ENCODE measurements around the gene CCDC47.

Gene CCDC47

GRCh38 chr17:63701456-63701820 lies 72.0 kb downstream of the CCDC47 start:
- Histone ChIP-seq H3K4me3 (ENCODE audit: severe bottlenecking) (no peak overlapping the region), H3K27me3 (ENCODE audit: insufficient read depth, poor library complexity, severe bottlenecking) (no peaks in the 10 kb centered on the region), H3K36me3 (ENCODE audit: low read depth) (no peaks in the 10 kb centered on the region; the same call in 1 of the 2 replicates), H3K9me3 (ENCODE audit: severe bottlenecking) (no peaks in the 10 kb centered on the region), H3K4me1 (ENCODE audit: insufficient read depth, poor library complexity, severe bottlenecking) (no peaks in the 10 kb centered on the region), H3K27ac (ENCODE audit: poor library complexity, severe bottlenecking) (no peak overlapping the region)
- no peak for ATAC-seq (ENCODE audit: low read depth)
- TF ChIP-seq CTCF (IDR thresholded peaks at IDR 0.05; ENCODE audit: poor library complexity, severe bottlenecking), result no peak
- no peak for DNase-seq (ENCODE audit: low spot score)

- TF ChIP-seq CTCF (IDR thresholded peaks at IDR 0.05; ENCODE audit: poor library complexity, severe bottlenecking), result peak; percentile 50
- Histone ChIP-seq H3K27me3 (ENCODE audit: insufficient read depth, poor library complexity, severe bottlenecking) (no peaks in the 10 kb centered on the region), H3K4me1 (ENCODE audit: insufficient read depth, poor library complexity, severe bottlenecking) (no peaks in the 10 kb centered on the region), H3K4me3 (ENCODE audit: severe bottlenecking) (peak overlapping the region; percentile 57), H3K27ac (ENCODE audit: poor library complexity, severe bottlenecking) (peak overlapping the region; percentile 10), H3K36me3 (ENCODE audit: low read depth) (no peaks in the 10 kb centered on the region), H3K9me3 (ENCODE audit: severe bottlenecking) (no peaks in the 10 kb centered on the region)
- ATAC-seq (ENCODE audit: low read depth) (no peak), DNase-seq (ENCODE audit: low spot score) (no peak)
These were observed 72.6 kb downstream of the CCDC47 start for GRCh38 chr17:63700528-63701455.

GRCh38 chr17:63699638-63700527 lies 73.5 kb downstream of the CCDC47 start, which contains the start of gene LIMD2:
Gene LIMD2 (minus strand): TSS chr17:63700125. CDS start chr17:63699298, 827 bp downstream.
- H3K27ac ChIP-seq (ENCODE audit: poor library complexity, severe bottlenecking), result peak within 1 kb of the TSS; percentile 10
- no peak for TF ChIP-seq CTCF (IDR thresholded peaks at IDR 0.05; ENCODE audit: poor library complexity, severe bottlenecking)
- H3K27me3 ChIP-seq (ENCODE audit: insufficient read depth, poor library complexity, severe bottlenecking), result no peaks in the 10 kb centered on the region
- H3K4me1 ChIP-seq (ENCODE audit: insufficient read depth, poor library complexity, severe bottlenecking), result no peaks in the 10 kb centered on the region
- no peaks in the 10 kb centered on the region for H3K9me3 ChIP-seq (ENCODE audit: severe bottlenecking)
- H3K36me3 ChIP-seq (ENCODE audit: low read depth), result no peaks in the 10 kb centered on the region
- peak within 1 kb of the TSS; percentile 57 for H3K4me3 ChIP-seq (ENCODE audit: severe bottlenecking)
- DNase-seq (ENCODE audit: low spot score) (no peak), ATAC-seq (ENCODE audit: low read depth) (peak; percentile 29)

GRCh38 chr17:63698886-63699637 lies 74.3 kb downstream of the CCDC47 start:
- ATAC-seq (ENCODE audit: low read depth) (peak; percentile 13; the same call in 1 of the 3 replicates), DNase-seq (ENCODE audit: low spot score) (no peak)
- H3K27ac ChIP-seq (ENCODE audit: poor library complexity, severe bottlenecking), result peak overlapping the region; percentile 10
- H3K36me3 ChIP-seq (ENCODE audit: low read depth), result no peaks in the 10 kb centered on the region
- no peaks in the 10 kb centered on the region for H3K4me1 ChIP-seq (ENCODE audit: insufficient read depth, poor library complexity, severe bottlenecking)
- H3K27me3 ChIP-seq (ENCODE audit: insufficient read depth, poor library complexity, severe bottlenecking), result no peaks in the 10 kb centered on the region
- H3K4me3 ChIP-seq (ENCODE audit: severe bottlenecking), result peak overlapping the region; percentile 57
- TF ChIP-seq CTCF (IDR thresholded peaks at IDR 0.05; ENCODE audit: poor library complexity, severe bottlenecking), result no peak
- no peaks in the 10 kb centered on the region for H3K9me3 ChIP-seq (ENCODE audit: severe bottlenecking)
